Urinary bladder (tissue), 4 donors: ENCODE data around the gene IRF2. TPM values are rescaled to one million over a fixed set of nuclear protein-coding genes. Genes with fewer than 3 reads are reported as not detected.
A peak's percentile ranks its signal among the peaks of the same experiment; 100 is the strongest.

ENCODE experiments used
- DNase-seq: peaks from one replicate; pipeline ENCODE4 v3.0.0-alpha.2; 2015; ENCODE audit errors: extremely low spot score
- H3K27ac ChIP-seq: one replicate; pipeline ENCODE4 v1.5.1; 2013; ENCODE audit warnings: low read depth, mild to moderate bottlenecking, moderate library complexity
- H3K36me3 ChIP-seq: one replicate; pipeline ENCODE4 v1.6.1; 2013; ENCODE audit warnings: mild to moderate bottlenecking, moderate library complexity; ENCODE audit not compliant: insufficient read depth
- H3K4me1 ChIP-seq: one replicate; pipeline ENCODE4 v1.6.1; 2013; ENCODE audit warnings: mild to moderate bottlenecking, moderate library complexity; ENCODE audit not compliant: insufficient read depth
- H3K4me3 ChIP-seq: one replicate; pipeline ENCODE4 v1.5.1; 2013; ENCODE audit warnings: low read depth, low read length
- WGBS: extraction: QIAGEN DNeasy Blood & Tissue Kit; methylation state at CpG from one replicate; pipeline ENCODE4 v1.1.7; 2013; 5-methylcytosine and 5-hydroxymethylcytosine counted together
- polyA plus RNA-seq: library from polyadenylated mRNA; stranded (reverse); fragments of 200-250 nt; gene quantifications from one replicate; pipeline ENCODE4 v1.2.3, GENCODE V29; 2013
- total RNA-seq: library from RNA; depleted of rRNA; stranded (reverse); fragments of >200 nt; gene quantifications from one replicate; pipeline ENCODE4 v1.2.3, GENCODE V29; 2014
- donor health status: healthy with polysubstance abuse.
- donor health status: healthy.

Gene IRF2
- total and polyA plus RNA-seq, 2 donors = 35.6 to 39.5 TPM

GRCh38 chr4:184439856-184440594, 34.3 kb downstream of the IRF2 start:
- H3K36me3 ChIP-seq = no peaks in the 10 kb centered on the region
- H3K27ac ChIP-seq = no peak overlapping the region
- no peak overlapping the region for H3K4me3 ChIP-seq
- no peak for DNase-seq
- peaks cover 7% of the 10 kb centered on the region for H3K4me1 ChIP-seq
- WGBS = 58% methylated on average over 20 of the region's 20 CpGs

DNA sequence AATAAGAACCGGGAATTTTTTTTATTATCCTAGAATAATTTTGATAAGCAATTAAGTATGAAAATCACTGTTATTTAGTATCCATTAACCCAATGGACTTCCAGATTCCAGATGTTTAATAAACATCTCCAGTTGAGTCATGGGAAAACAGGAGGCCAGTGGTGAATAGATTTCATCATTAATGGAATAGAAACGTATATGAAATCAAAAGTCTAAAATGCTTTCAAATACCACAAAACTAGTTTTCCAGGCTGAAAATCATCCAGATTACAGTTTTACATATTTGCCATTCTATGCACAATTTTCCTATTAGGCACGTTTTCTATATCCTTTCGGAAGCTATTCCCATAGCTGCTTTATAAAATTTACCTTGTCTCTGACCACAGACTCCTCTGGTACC, 35.0 kb downstream of the IRF2 start:
- no peak for DNase-seq
- WGBS = 78% methylated on average over 4 of the region's 4 CpGs
- H3K4me1 ChIP-seq = peaks cover 7% of the 10 kb centered on the region
- H3K4me3 ChIP-seq = no peak overlapping the region
- H3K36me3 ChIP-seq = no peaks in the 10 kb centered on the region
- no peak overlapping the region for H3K27ac ChIP-seq

DNA sequence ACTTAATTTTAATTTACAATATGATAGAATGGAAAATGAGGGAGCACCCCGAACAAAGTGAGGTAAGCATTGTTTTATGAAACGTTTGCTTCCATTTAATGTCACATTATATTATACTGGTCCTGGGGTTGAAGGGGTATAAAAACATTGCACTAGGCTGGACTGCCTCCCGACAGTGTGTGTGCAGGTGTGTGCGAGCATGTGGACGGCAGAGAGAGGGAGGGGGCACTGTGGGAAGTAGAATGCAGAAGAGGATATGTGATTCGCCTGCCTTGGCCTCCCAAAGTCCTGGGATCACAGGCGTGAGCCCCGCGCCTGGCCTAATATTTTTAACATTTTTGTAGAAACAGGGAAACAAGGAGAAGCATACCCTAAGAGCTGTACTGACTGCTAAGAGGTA, 36.0 kb downstream of the IRF2 start:
- Histone ChIP-seq H3K4me3 (no peak overlapping the region), H3K36me3 (no peaks in the 10 kb centered on the region), H3K27ac (no peak overlapping the region), H3K4me1 (peaks cover 7% of the 10 kb centered on the region)
- DNase-seq = no peak
- WGBS = 79% methylated on average over 9 of the region's 9 CpGs

GRCh38 chr4:184437565-184438265, 36.6 kb downstream of the IRF2 start:
- H3K36me3 ChIP-seq = no peaks in the 10 kb centered on the region
- H3K27ac ChIP-seq = no peak overlapping the region
- H3K4me3 ChIP-seq = no peak overlapping the region
- no peak for DNase-seq
- peaks cover 7% of the 10 kb centered on the region for H3K4me1 ChIP-seq
- 75% methylated on average over 11 of the region's 11 CpGs for WGBS

DNA sequence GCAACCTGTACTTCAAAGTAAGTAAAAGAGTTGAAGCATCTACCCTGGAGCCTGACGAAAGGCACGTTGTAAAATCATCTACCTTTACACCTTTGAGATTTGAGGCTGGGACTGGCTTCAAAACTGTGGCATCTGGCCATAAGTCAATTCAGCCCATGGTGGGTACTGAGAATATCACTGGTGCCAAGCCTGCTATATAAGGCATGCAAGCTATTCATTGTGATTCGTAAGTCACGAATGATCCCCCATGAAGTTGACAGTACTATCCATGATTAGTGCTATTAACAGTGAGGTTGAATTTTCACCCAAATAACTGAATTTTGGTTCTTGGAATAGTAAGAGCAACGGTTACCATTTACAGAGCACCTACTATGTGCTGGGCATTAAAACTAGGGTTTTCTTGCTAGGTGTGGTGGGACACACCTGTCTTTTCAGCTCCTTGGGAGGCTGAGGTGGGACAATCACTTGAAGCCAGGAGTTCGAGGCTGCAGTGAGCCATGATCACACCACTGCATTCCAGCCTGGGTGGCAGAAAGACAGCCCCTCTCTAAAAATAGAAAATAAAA, 39.8 kb downstream of the IRF2 start:
- no peak for DNase-seq
- no peak overlapping the region for H3K4me3 ChIP-seq
- peaks cover 3% of the 10 kb centered on the region for H3K4me1 ChIP-seq

GRCh38 chr4:184434021-184434420, 40.3 kb downstream of the IRF2 start:
- Histone ChIP-seq H3K4me3 (no peak overlapping the region), H3K4me1 (peaks cover 3% of the 10 kb centered on the region), H3K27ac (no peak overlapping the region), H3K36me3 (no peaks in the 10 kb centered on the region)
- DNase-seq = no peak
- 95% methylated on average over 13 of the region's 13 CpGs for WGBS

More for the DNA sequence above, 39.8 kb downstream of the IRF2 start:
- Histone ChIP-seq H3K27ac (no peak overlapping the region), H3K36me3 (no peaks in the 10 kb centered on the region)
- WGBS = 86% methylated on average over 6 of the region's 6 CpGs

DNA sequence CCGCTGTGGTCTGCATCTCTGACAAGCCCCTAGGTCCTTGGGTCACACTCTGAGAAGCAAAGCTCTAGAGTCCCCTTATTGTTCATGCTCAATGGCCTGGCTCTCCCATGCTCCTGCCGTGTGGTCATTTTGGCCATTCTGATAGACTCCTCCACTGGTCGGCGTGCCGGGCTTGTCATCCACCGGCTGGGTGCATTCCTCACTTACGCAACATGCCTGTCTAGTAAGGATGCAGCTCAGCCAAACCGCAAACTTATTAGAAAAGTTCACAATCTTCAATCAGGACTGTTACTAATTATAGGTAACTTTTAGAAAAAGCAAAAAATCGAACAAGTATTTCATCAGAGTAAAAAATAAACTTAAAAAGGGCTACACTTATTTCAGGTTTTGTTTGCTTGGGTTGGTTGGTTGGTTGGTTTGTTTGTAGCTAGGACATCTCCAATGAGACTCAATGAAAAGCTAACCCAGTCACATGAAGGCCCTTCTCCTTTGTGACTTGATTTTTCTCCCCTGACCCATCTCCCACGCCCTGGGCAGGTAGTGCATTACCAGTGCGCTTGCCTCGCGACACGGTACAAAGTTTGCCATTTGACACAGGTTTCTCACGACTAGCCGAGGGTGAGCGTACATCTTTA, 41.0 kb downstream of the IRF2 start:
- WGBS = 95% methylated on average over 17 of the region's 17 CpGs
- DNase-seq = no peak
- no peak overlapping the region for H3K27ac ChIP-seq
- H3K4me1 ChIP-seq = peaks cover 4% of the 10 kb centered on the region
- H3K36me3 ChIP-seq = no peaks in the 10 kb centered on the region
- no peak overlapping the region for H3K4me3 ChIP-seq

- no peak overlapping the region for H3K4me3 ChIP-seq
- no peaks in the 10 kb centered on the region for H3K36me3 ChIP-seq
- DNase-seq = no peak
- 88% methylated on average over 16 of the region's 16 CpGs for WGBS
- H3K4me1 ChIP-seq = peaks cover 2% of the 10 kb centered on the region
- no peak overlapping the region for H3K27ac ChIP-seq
Measured at GRCh38 chr4:184432127-184432922, 42.0 kb downstream of the IRF2 start.

DNA sequence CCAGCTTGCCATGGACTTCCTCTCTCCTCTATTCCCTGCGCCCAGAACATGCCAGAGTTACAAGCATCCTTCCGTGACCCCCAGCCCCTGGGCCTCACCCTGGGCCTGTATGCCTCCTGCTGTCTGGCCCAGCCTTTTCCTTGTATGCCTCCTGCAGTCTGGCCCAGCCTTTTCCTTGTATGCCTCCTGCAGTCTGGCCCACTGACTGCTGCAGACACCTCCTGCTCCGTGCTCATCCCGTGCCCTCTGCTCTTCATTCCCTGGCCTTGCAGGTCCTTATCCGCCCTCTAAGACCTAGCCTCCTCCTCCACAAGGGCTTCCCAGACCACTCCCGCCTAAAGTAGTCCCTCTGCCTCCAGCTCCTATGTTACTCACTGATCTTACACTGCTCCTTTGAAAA, 44.2 kb downstream of the IRF2 start:
- DNase-seq = no peak
- no peaks in the 10 kb centered on the region for H3K36me3 ChIP-seq
- no peak overlapping the region for H3K27ac ChIP-seq
- H3K4me1 ChIP-seq = peaks cover 2% of the 10 kb centered on the region
- WGBS = 89% methylated on average over 6 of the region's 6 CpGs
- no peak overlapping the region for H3K4me3 ChIP-seq

GRCh38 chr4:184428787-184429186, 45.6 kb downstream of the IRF2 start:
- Histone ChIP-seq H3K4me1 (peaks cover 2% of the 10 kb centered on the region), H3K27ac (no peak overlapping the region), H3K36me3 (no peaks in the 10 kb centered on the region), H3K4me3 (no peak overlapping the region)
- DNase-seq = no peak
- 90% methylated on average over 12 of the region's 12 CpGs for WGBS

GRCh38 chr4:184427687-184428086, 46.7 kb downstream of the IRF2 start:
- WGBS = 45% methylated on average over 1 of the region's 1 CpG
- no peak overlapping the region for H3K27ac ChIP-seq
- no peak overlapping the region for H3K4me3 ChIP-seq
- peaks cover 2% of the 10 kb centered on the region for H3K4me1 ChIP-seq
- no peaks in the 10 kb centered on the region for H3K36me3 ChIP-seq
- DNase-seq = no peak

- H3K4me3 ChIP-seq = no peak overlapping the region
- H3K27ac ChIP-seq = peak overlapping the region; percentile 39
- peaks cover 2% of the 10 kb centered on the region for H3K4me1 ChIP-seq
- DNase-seq = no peak
- WGBS = 90% methylated on average over 3 of the region's 3 CpGs
- H3K36me3 ChIP-seq = no peaks in the 10 kb centered on the region
Measured at GRCh38 chr4:184427093-184427492, 47.3 kb downstream of the IRF2 start.
